B cell (primary cell): ENCODE results near the gene ERVV-1. TPM values are rescaled to one million over a fixed set of nuclear protein-coding genes. Genes with fewer than 3 reads are reported as not detected.

ENCODE experiments used
- ATAC-seq: fragments of 200-7000 bp; cut with Tn5 transposase; one replicate; pipeline ENCODE4 v1.10.0; 2021; ENCODE audit warnings: low read depth, mild to moderate bottlenecking, moderate number of reproducible peaks, moderate library complexity
- CTCF ChIA-PET: fragments of 350-600 bp; sonication (Branson Sonifier 250); formaldehyde crosslinking; loops from one replicate; lab custom pipeline; 2021; ENCODE audit warnings: antibody characterized with exemption, inconsistent platforms; lab: Charles Lee
- POLR2A ChIA-PET: fragments of 350-600 bp; sonication (Branson Sonifier 250); formaldehyde crosslinking; loops from one replicate; lab custom pipeline; 2021; ENCODE audit warnings: antibody characterized with exemption; lab: Charles Lee
- DNase-seq: peaks from one replicate; pipeline ENCODE4 v3.0.0; 2013
- H2AFZ ChIP-seq: 2 replicates; pipeline ENCODE4 v1.6.1; 2012; ENCODE audit warnings: mild to moderate bottlenecking, low read depth, low read length; ENCODE audit not compliant: insufficient read depth, poor library complexity, severe bottlenecking
- H3K27ac ChIP-seq, 2 donors: 1 replicate in 1 of 2; 2 replicates in 1 of 2; pipeline ENCODE4 v1.5.1; 2012 to 2013; ENCODE audit warnings: low read length in 2 of 2, mild to moderate bottlenecking in 2 of 2, moderate library complexity in 1 of 2
- H3K27me3 ChIP-seq, 4 experiments: fragments of 200-600 bp in 1 of 4; sonication (generic) in 1 of 4; replicated peaks in 1 of 4; 1 replicate in 2 of 4; 2 replicates in 2 of 4; pipeline versions ENCODE4 v1.6.1 to v1.7.0; 2013 to 2016; ENCODE audit warnings: low read length in 3 of 4, mild to moderate bottlenecking in 2 of 4, mixed read lengths in 1 of 4, moderate library complexity in 1 of 4; ENCODE audit not compliant: insufficient read depth in 4 of 4, control insufficient read depth in 3 of 4; ENCODE audit errors: control extremely low read depth in 1 of 4
- H3K36me3 ChIP-seq, 2 experiments: replicated peaks in 1 of 2; 1 replicate in 1 of 2; 2 replicates in 1 of 2; pipeline versions ENCODE4 v1.6.1 to v1.7.1; 2013; ENCODE audit warnings: low read length in 1 of 2; ENCODE audit not compliant: insufficient read depth in 2 of 2, control insufficient read depth in 1 of 2; ENCODE audit errors: control extremely low read depth in 1 of 2, extremely low read depth in 1 of 2
- H3K4me1 ChIP-seq, 2 donors: fragments of 200-600 bp in 1 of 2; sonication (generic) in 1 of 2; 1 replicate in 1 of 2; 2 replicates in 1 of 2; pipeline versions ENCODE4 v1.5.1 to v1.6.1; 2013 to 2017; ENCODE audit warnings: low read length in 2 of 2; ENCODE audit not compliant: control insufficient read depth in 2 of 2, insufficient read depth in 2 of 2
- H3K4me2 ChIP-seq: replicated peaks from 2 replicates; pipeline ENCODE3; 2012; ENCODE audit warnings: mild to moderate bottlenecking, low read depth, low read length; ENCODE audit not compliant: poor library complexity, severe bottlenecking
- H3K4me3 ChIP-seq, 5 experiments: fragments of 200-600 bp in 1 of 5; sonication (generic) in 1 of 5; 1 replicate in 3 of 5; 2 replicates in 2 of 5; pipeline versions ENCODE4 v1.5.1 to v1.7.0; 2011 to 2016; ENCODE audit warnings: low read length in 4 of 5, mild to moderate bottlenecking in 4 of 5, low read depth in 2 of 5, control low read depth in 1 of 5, moderate library complexity in 1 of 5; ENCODE audit not compliant: insufficient read depth in 1 of 5; ENCODE audit errors: control extremely low read depth in 1 of 5, extremely low read depth in 1 of 5
- H3K79me2 ChIP-seq: fragments of 200-600 bp; sonication (generic); one replicate; pipeline ENCODE4 v1.6.0; 2016; ENCODE audit warnings: low read length; ENCODE audit not compliant: control insufficient read depth, insufficient read depth
- H3K9ac ChIP-seq: fragments of 200-600 bp; sonication (generic); 2 replicates; pipeline ENCODE4 v1.6.1; 2017; ENCODE audit warnings: mild to moderate bottlenecking, low read length, moderate library complexity
- H3K9me3 ChIP-seq, 3 donors: one replicate each; pipeline versions ENCODE4 v1.6.1 to v1.7.1; 2013; ENCODE audit warnings: low read length in 2 of 3; ENCODE audit not compliant: control insufficient read depth in 2 of 3, insufficient read depth in 1 of 3; ENCODE audit errors: control extremely low read depth in 1 of 3
- H4K20me1 ChIP-seq: 2 replicates; pipeline ENCODE4 v1.6.0; 2012; ENCODE audit warnings: mild to moderate bottlenecking, low read length; ENCODE audit not compliant: insufficient read depth, control insufficient read depth, poor library complexity, severe bottlenecking
- H3K27ac Mint-ChIP-seq: one replicate; pipeline ENCODE4 v1.8.0; 2021; ENCODE audit warnings: mixed read lengths
- H3K27me3 Mint-ChIP-seq: one replicate; pipeline ENCODE4 v1.8.0; 2021; ENCODE audit warnings: mixed read lengths
- H3K4me1 Mint-ChIP-seq: one replicate; pipeline ENCODE4 v1.8.0; 2021; ENCODE audit warnings: mixed read lengths
- H3K4me3 Mint-ChIP-seq: one replicate; pipeline ENCODE4 v1.8.0; 2021; ENCODE audit warnings: mixed read lengths
- H3K9me3 Mint-ChIP-seq: one replicate; pipeline ENCODE4 v1.8.0; 2022; ENCODE audit warnings: mixed read lengths; ENCODE audit not compliant: insufficient read depth
- EZH2 ChIP-seq: IDR thresholded peaks from 2 replicates; pipeline ENCODE4 v1.6.1; 2012; ENCODE audit warnings: borderline replicate concordance, low read depth, mild to moderate bottlenecking, moderate library complexity, low read length; ENCODE audit not compliant: insufficient read depth, poor library complexity, severe bottlenecking
- WGBS: methylation state at CpG from one replicate; pipeline ENCODE4 v1.1.5; 2013; ENCODE audit warnings: missing lambda C conversion rate; ENCODE audit not compliant: insufficient coverage; 5-methylcytosine and 5-hydroxymethylcytosine counted together
- intact Hi-C: fragments of 100-400 bp; cut with micrococcal nuclease; formaldehyde crosslinking; loops from one replicate; pipeline ENCODE4 v1.10.0; 2022
- polyA plus RNA-seq: library from polyadenylated mRNA; depleted of rRNA; stranded (reverse); fragments of >200 nt; gene quantifications from 2 replicates; pipeline ENCODE4 v1.2.3, GENCODE V29; 2012
- total RNA-seq, 2 donors: library from RNA; stranded (reverse); fragments of 120-200 nt in 1 of 2; gene quantifications; 1 replicate in 1 of 2; 2 replicates in 1 of 2; pipeline versions ENCODE4 v1.2.3 to v1.2.4, GENCODE V29; 2013 to 2022
- TF ChIP-seq, protein P1 (sequence below): fragments of 200-600 bp; IDR thresholded peaks from one replicate; pipeline ENCODE4 v1.8.0; 2022; ENCODE audit warnings: antibody characterized with exemption, mild to moderate bottlenecking

The ERVV-1 gene
- total and polyA plus RNA-seq, 2 donors (not counting 1 experiment from before 2014, with no cell fraction given) = 0.49 TPM; not detected in 1

DNA sequence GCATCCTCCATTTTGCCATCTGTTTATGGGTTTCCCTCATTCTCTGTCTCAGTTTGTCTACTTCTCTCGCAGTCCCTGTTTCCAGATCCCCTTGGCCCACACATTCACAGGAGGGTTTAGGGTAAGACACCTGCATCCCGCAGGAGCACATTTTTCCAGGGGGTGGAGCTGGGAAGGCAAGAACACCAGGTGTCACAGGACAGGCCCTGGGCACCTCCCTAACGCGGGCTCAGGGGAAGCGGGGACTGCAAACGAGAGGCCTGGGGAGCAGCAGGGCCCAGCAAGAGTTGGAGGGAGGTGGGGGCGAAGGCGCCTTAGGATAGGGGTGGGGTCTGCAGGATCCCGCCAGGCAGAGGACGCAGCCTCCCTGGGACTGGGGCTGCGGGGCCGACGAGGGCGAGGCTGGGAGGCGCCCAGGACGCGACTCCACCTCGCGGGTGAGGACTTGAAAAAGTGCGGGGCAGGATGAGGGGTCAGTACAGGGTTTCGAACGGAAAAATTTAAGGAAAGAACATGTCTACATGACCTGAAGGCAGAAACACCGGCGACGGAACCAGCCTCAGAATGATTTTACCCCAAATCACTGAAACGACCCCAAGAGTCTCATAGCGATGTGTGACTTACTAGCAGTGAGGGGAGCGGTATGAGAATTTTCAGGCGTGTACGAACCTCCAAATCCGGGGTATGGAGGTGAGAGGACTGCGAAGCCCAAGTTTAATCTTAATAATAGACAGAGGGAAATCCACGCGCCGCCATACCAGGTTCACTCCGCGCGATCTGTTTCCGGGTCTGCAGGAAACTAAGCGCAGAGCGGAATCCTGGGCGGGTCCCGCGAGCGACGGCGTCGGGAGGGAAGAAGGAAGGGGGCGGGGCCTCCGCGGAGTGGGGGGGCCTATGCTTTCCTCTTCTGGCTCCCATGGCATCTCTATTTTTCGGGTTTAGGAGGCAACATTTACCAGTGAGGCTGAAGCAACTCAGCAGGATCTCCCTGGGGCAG, 23.7 kb downstream of the ERVV-1 start:
- no peak for ATAC-seq
- no peak overlapping the region for H3K27ac Mint-ChIP-seq
- WGBS = 36% methylated on average over 37 of the region's 52 CpGs
- H4K20me1 ChIP-seq = no peaks in the 10 kb centered on the region
- peak overlapping the region; percentile 74 for H2AFZ ChIP-seq
- no peaks in the 10 kb centered on the region for H3K79me2 ChIP-seq
- H3K27ac ChIP-seq = no peak overlapping the region
- H3K4me1 Mint-ChIP-seq = no peaks in the 10 kb centered on the region
- peak overlapping the region; percentile 57 for H3K4me2 ChIP-seq
- peaks cover 10% of the 10 kb centered on the region for H3K27me3 Mint-ChIP-seq
- peak overlapping the region; percentile 24 for H3K4me3 Mint-ChIP-seq
- no peaks in the 10 kb centered on the region for H3K36me3 ChIP-seq
- H3K27me3 ChIP-seq = peaks cover 0 to 12% (median 0%) of the 10 kb centered on the region in 4 experiments
- H3K9ac ChIP-seq = peak overlapping the region; percentile 53
- intact Hi-C loops = no loop called here
- H3K4me1 ChIP-seq = peaks cover 0 to 3% of the 10 kb centered on the region in 2 donors
- TF ChIP-seq, protein P1, sequence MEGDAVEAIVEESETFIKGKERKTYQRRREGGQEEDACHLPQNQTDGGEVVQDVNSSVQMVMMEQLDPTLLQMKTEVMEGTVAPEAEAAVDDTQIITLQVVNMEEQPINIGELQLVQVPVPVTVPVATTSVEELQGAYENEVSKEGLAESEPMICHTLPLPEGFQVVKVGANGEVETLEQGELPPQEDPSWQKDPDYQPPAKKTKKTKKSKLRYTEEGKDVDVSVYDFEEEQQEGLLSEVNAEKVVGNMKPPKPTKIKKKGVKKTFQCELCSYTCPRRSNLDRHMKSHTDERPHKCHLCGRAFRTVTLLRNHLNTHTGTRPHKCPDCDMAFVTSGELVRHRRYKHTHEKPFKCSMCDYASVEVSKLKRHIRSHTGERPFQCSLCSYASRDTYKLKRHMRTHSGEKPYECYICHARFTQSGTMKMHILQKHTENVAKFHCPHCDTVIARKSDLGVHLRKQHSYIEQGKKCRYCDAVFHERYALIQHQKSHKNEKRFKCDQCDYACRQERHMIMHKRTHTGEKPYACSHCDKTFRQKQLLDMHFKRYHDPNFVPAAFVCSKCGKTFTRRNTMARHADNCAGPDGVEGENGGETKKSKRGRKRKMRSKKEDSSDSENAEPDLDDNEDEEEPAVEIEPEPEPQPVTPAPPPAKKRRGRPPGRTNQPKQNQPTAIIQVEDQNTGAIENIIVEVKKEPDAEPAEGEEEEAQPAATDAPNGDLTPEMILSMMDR = no peak
- H3K9me3 ChIP-seq = peaks cover 0 to 47% (median 15%) of the 10 kb centered on the region in 3 donors
- peaks cover 16% of the 10 kb centered on the region for H3K9me3 Mint-ChIP-seq
- peak overlapping the region in 4 of 5 experiments; percentile 31 to 49 (median 41) for H3K4me3 ChIP-seq
- CTCF ChIA-PET = no interaction called here
- POLR2A ChIA-PET = no interaction called here
- peak; percentile 8 for DNase-seq

DNA sequence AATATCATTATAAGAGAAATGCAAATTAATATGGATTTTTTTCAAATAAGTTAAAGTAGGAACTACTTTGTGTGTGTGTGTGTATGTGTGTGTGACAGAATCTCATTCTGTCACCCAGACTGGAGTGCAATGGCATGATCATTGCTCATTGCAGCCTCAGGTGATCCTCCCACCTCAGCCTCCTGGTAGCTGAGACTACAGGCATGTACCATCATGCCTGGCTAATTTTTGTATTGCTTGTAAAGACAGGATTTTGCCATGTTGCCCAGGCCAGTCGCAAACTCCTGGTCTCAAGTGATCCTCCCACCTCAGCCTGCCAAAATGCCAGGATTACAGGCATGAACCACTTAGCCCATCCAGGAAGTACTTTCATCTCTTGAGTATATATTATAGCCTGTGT, 27.6 kb downstream of the ERVV-1 start:
- Mint-ChIP-seq H3K4me3 (no peak overlapping the region), H3K4me1 (no peaks in the 10 kb centered on the region), H3K27ac (no peak overlapping the region), H3K9me3 (peaks cover 14% of the 10 kb centered on the region), H3K27me3 (peaks cover 6% of the 10 kb centered on the region)
- ChIA-PET CTCF (no interaction called here), POLR2A (no interaction called here)
- DNase-seq (no peak), ATAC-seq (no peak)
- H2AFZ ChIP-seq = no peak overlapping the region
- H3K4me3 ChIP-seq = no peak overlapping the region
- H3K79me2 ChIP-seq = no peaks in the 10 kb centered on the region
- TF ChIP-seq, protein P1 = no peak
- TF ChIP-seq EZH2 = no peak
- H3K27ac ChIP-seq = no peak overlapping the region
- H3K9me3 ChIP-seq = peaks cover 0 to 54% (median 15%) of the 10 kb centered on the region in 3 donors
- H3K36me3 ChIP-seq = no peaks in the 10 kb centered on the region
- peaks cover 0 to 12% (median 0%) of the 10 kb centered on the region in 4 experiments for H3K27me3 ChIP-seq
- peaks cover 0 to 3% of the 10 kb centered on the region in 2 donors for H3K4me1 ChIP-seq
- intact Hi-C loops = no loop called here
- H3K9ac ChIP-seq = no peak overlapping the region
- H4K20me1 ChIP-seq = no peaks in the 10 kb centered on the region
- no peak overlapping the region for H3K4me2 ChIP-seq
- no CpG with 5 or more reads among the region's 1 CpG for WGBS
